Astrocyte (in vitro differentiated cells and primary cell): ENCODE data around the gene PFDN1.

Source experiments
- CTCF ChIP-seq: IDR thresholded peaks from 2 replicates; pipeline ENCODE4 v1.5.1; 2011; ENCODE audit warnings: low read depth, mild to moderate bottlenecking, inconsistent platforms, low read length, moderate library complexity; ENCODE audit not compliant: insufficient read depth
- EZH2 ChIP-seq: IDR thresholded peaks from 2 replicates; pipeline ENCODE4 v1.6.1; 2012; ENCODE audit warnings: mild to moderate bottlenecking, low read length, inconsistent platforms; ENCODE audit not compliant: insufficient read depth

GRCh38 chr5:140284013-140284412 lies 18.9 kb downstream of the PFDN1 start:
- TF ChIP-seq CTCF (no peak), EZH2 (no peak)
